ENCODE data around the gene PRDM7.

- no peak for TF ChIP-seq CTCF (IDR thresholded peaks at IDR 0.05)
- no peak for TF ChIP-seq AR (CRISPR knock-in tag; IDR thresholded peaks at IDR 0.05)
- no peak for TF ChIP-seq TCF7 (CRISPR knock-in tag; IDR thresholded peaks at IDR 0.05; ENCODE audit: low read depth)
- no peak for TF ChIP-seq FOXK1 (CRISPR knock-in tag; IDR thresholded peaks at IDR 0.05)
- TF ChIP-seq RELA (CRISPR knock-in tag; IDR thresholded peaks at IDR 0.05; ENCODE audit: borderline replicate concordance) = no peak
Observed at GRCh38 chr16:90046971-90047713, 30.0 kb downstream of the PRDM7 start.

Data from WTC11 (cell line).